HepG2 (cell line): ENCODE results near the gene NOTCH4. TPM values are rescaled to one million over a fixed set of nuclear protein-coding genes. Genes with fewer than 3 reads are reported as not detected.

ENCODE experiments used
- ATAC-seq: fragments of 200-7000 bp; cut with Tn5 transposase; 3 replicates; pipeline ENCODE4 v1.9.1; 2020; ENCODE audit warnings: mild to moderate bottlenecking, moderate library complexity
- BruUV-seq: library from RNA; stranded (reverse); fragments of 400-500 nt; replicated peaks from 2 replicates; lab custom pipeline; 2021; lab: Mats Ljungman, UMichigan
- CTCF ChIA-PET: fragments of 300-600 bp; formaldehyde crosslinking; extraction: SDS; loops from one replicate; lab custom pipeline; 2021; ENCODE audit warnings: low total read pairs, inconsistent platforms, low intra/inter-chr PET ratio; lab: Yijun Ruan, JAX
- POLR2A ChIA-PET: fragments of 350-600 bp; sonication (Branson Sonifier 250); formaldehyde crosslinking; loops from one replicate; lab custom pipeline; 2020; ENCODE audit warnings: antibody characterized with exemption, inconsistent platforms; lab: Yijun Ruan, JAX
- DNase-seq: peaks from one replicate; pipeline ENCODE4 v3.0.0-alpha.2; 2015; ENCODE audit warnings: low spot score
- FAIRE-seq: peaks from 3 replicates; lab custom pipeline; 2011; peaks lifted over from hg19 to GRCh38; lab: Jason Lieb, UNC
- H2AFZ ChIP-seq: one replicate; pipeline ENCODE4 v1.6.1; 2011; ENCODE audit warnings: low read length, inconsistent platforms
- H3K27ac ChIP-seq: fragments of 300-600 bp; 3 replicates; pipeline ENCODE4 v1.8.0; 2011; ENCODE audit warnings: mixed run types, mild to moderate bottlenecking, mixed read lengths, low read length, inconsistent platforms; ENCODE audit not compliant: insufficient read depth; ENCODE audit errors: extremely low read length
- H3K27me3 ChIP-seq, 2 experiments: fragments of 200-600 bp in 1 of 2; 2 replicates in 1 of 2; 3 replicates in 1 of 2; pipeline versions ENCODE4 v1.6.0 to v1.8.0; 2011; ENCODE audit warnings: low read length in 2 of 2, mild to moderate bottlenecking in 2 of 2, moderate library complexity in 2 of 2, inconsistent platforms in 1 of 2; ENCODE audit not compliant: insufficient read depth in 2 of 2, control insufficient read depth in 1 of 2
- H3K36me3 ChIP-seq, 2 experiments: fragments of 200-600 bp in 1 of 2; replicated peaks in 1 of 2; 2 replicates in 1 of 2; 3 replicates in 1 of 2; pipeline versions ENCODE4 v1.5.1 to v1.8.0; 2011; ENCODE audit warnings: low read length in 2 of 2, inconsistent platforms in 1 of 2; ENCODE audit not compliant: insufficient read depth in 2 of 2, control insufficient read depth in 1 of 2
- H3K4me1 ChIP-seq: 2 replicates; pipeline ENCODE4 v1.5.1; 2012; ENCODE audit warnings: low read length, inconsistent platforms; ENCODE audit not compliant: insufficient read depth
- H3K4me2 ChIP-seq: 2 replicates; pipeline ENCODE4 v1.6.0; 2011; ENCODE audit warnings: low read depth, low read length, inconsistent platforms
- H3K4me3 ChIP-seq, 3 experiments: fragments of 200-600 bp in 1 of 3; sonication (generic), shearing (Covaris generic) in 1 of 3; replicated peaks in 1 of 3; 2 replicates each; pipeline ENCODE4 v1.5.1; 2011 to 2016; ENCODE audit warnings: low read length in 3 of 3, inconsistent platforms in 2 of 3, low read depth in 2 of 3, mild to moderate bottlenecking in 2 of 3, control low read depth in 1 of 3, mixed read lengths in 1 of 3; ENCODE audit not compliant: insufficient read depth in 1 of 3
- H3K79me2 ChIP-seq: one replicate; pipeline ENCODE4 v1.6.1; 2011; ENCODE audit warnings: low read length, inconsistent platforms; ENCODE audit not compliant: insufficient read depth
- H3K9ac ChIP-seq: 2 replicates; pipeline ENCODE4 v1.6.0; 2011; ENCODE audit warnings: mild to moderate bottlenecking, low read depth, low read length, inconsistent platforms; ENCODE audit not compliant: insufficient read depth
- H3K9me3 ChIP-seq: 2 replicates; pipeline ENCODE4 v1.5.1; 2012; ENCODE audit warnings: mild to moderate bottlenecking, low read length
- H4K20me1 ChIP-seq: 2 replicates; pipeline ENCODE4 v1.6.0; 2011; ENCODE audit warnings: inconsistent platforms, mild to moderate bottlenecking, low read length, moderate library complexity; ENCODE audit not compliant: insufficient read depth
- CHD4 ChIP-seq: fragments of 200-600 bp; sonication (generic); IDR thresholded peaks from 2 replicates; pipeline ENCODE4 v1.7.0; 2017; ENCODE audit warnings: mild to moderate bottlenecking, low read length, borderline replicate concordance
- FOXJ3 ChIP-seq: sonication (generic); formaldehyde crosslinking; IDR thresholded peaks from 2 replicates; pipeline ENCODE4 v1.4.0; 2020; ENCODE audit warnings: missing genetic modification reagents, mild to moderate bottlenecking, borderline replicate concordance
- SMARCE1 ChIP-seq: fragments of 450-650 bp; IDR thresholded peaks from 2 replicates; pipeline ENCODE4 v1.6.1; 2017; ENCODE audit warnings: borderline replicate concordance
- ZBED4 ChIP-seq: sonication (generic); formaldehyde crosslinking; IDR thresholded peaks from 2 replicates; pipeline ENCODE4 v1.4.0; 2020; ENCODE audit warnings: missing genetic modification reagents, borderline replicate concordance
- ZBTB40 ChIP-seq, 2 experiments: fragments of 450-650 bp in 1 of 2; sonication (generic) in 1 of 2; formaldehyde crosslinking in 1 of 2; IDR thresholded peaks; 2 replicates each; pipeline versions ENCODE4 v1.6.1 to v1.8.0; 2016 to 2022; ENCODE audit warnings: antibody characterized with exemption in 1 of 2, mild to moderate bottlenecking in 1 of 2, missing genetic modification reagents in 1 of 2
- ZNF816 ChIP-seq: sonication (generic); formaldehyde crosslinking; IDR thresholded peaks from 2 replicates; pipeline ENCODE4 v1.8.0; 2022; ENCODE audit warnings: missing genetic modification reagents, mild to moderate bottlenecking, borderline replicate concordance
- WGBS: methylation state at CpG from one replicate; pipeline ENCODE4 v1.1.6; 2017; ENCODE audit warnings: low lambda C conversion rate; 5-methylcytosine and 5-hydroxymethylcytosine counted together
- in situ Hi-C: cut with HindIII; loops from 2 replicates; pipeline ENCODE4 v1.10.0; 2017; ENCODE audit warnings: low pct_unique_long_range_greater_than_20kb; ENCODE audit not compliant: extremely low pct_ligation_motif_present
- intact Hi-C: fragments of 100-400 bp; cut with micrococcal nuclease; formaldehyde crosslinking; loops from one replicate; pipeline ENCODE4 v1.10.0; 2022; ENCODE audit not compliant: unreplicated experiment
- polyA plus RNA-seq, 8 experiments: library from polyadenylated mRNA; depleted of rRNA in 3 of 8; stranded (reverse) in 7 of 8; unstranded in 1 of 8; fragments of >200 nt; fragmentation: Illumina TruSeq in 4 of 8; extraction: Trizol in 4 of 8; gene quantifications; 2 replicates each; pipeline versions ENCODE4 v1.2.1 to v1.2.3, GENCODE V29; 2011 to 2016; ENCODE audit warnings: low read depth in 4 of 8, missing spikeins in 1 of 8, mixed read lengths in 1 of 8; ENCODE audit not compliant: insufficient read depth in 1 of 8
- total RNA-seq, 5 experiments: library from RNA; depleted of rRNA; stranded (reverse); fragments of >200 nt; fragmentation: Illumina TruSeq; extraction: Trizol; gene quantifications; 2 replicates each; pipeline ENCODE4 v1.2.3, GENCODE V29; 2016; ENCODE audit warnings: low read depth in 1 of 5

Gene NOTCH4
- total and polyA plus RNA-seq, 2 of the 13 experiments (the other 11 are each of a cell fraction or from before 2014, with no cell fraction given) = 0.51 to 0.83 TPM

GRCh38 chr6:32254761-32255198, 30.9 kb upstream of the NOTCH4 start (continued):
- no peak for TF ChIP-seq ZBTB40 (IDR thresholded peaks at IDR 0.05)
- TF ChIP-seq ZBTB40 (CRISPR knock-in tag; IDR thresholded peaks at IDR 0.05) = no peak
- TF ChIP-seq, all 625 proteins: peak for 1

GRCh38 chr6:32252331-32253009, 28.6 kb upstream of the NOTCH4 start:
- no peak for DNase-seq
- H3K4me3 ChIP-seq = no peak overlapping the region
- H3K4me2 ChIP-seq = no peak overlapping the region
- H3K9ac ChIP-seq = no peak overlapping the region
- peaks cover 6% of the 10 kb centered on the region; the same call in 1 of the 2 replicates for H3K9me3 ChIP-seq
- no peaks in the 10 kb centered on the region for H4K20me1 ChIP-seq
- POLR2A ChIA-PET = no interaction called here
- BruUV-seq = no TSS peak
- H3K36me3 ChIP-seq = no peaks in the 10 kb centered on the region
- intact Hi-C loops (no loop called here), in situ Hi-C loops (no loop called here)
- WGBS = 4% methylated on average over 1 of the region's 2 CpGs
- no peak for ATAC-seq
- H2AFZ ChIP-seq = no peak overlapping the region
- FAIRE-seq = no peak
- H3K79me2 ChIP-seq = no peaks in the 10 kb centered on the region
- no peak overlapping the region for H3K27ac ChIP-seq
- CTCF ChIA-PET = no interaction called here
- H3K27me3 ChIP-seq = peaks cover 0 to 17% of the 10 kb centered on the region in 2 experiments; a peak in 2 of 5 replicates
- H3K4me1 ChIP-seq = peaks cover 10% of the 10 kb centered on the region; the same call in 1 of the 2 replicates
- TF ChIP-seq FOXJ3 (no peak), ZNF816 (CRISPR knock-in tag) (no peak), SMARCE1 (no peak), CHD4 (no peak), ZBED4 (CRISPR knock-in tag) (no peak)
